SK-N-SH (cell line): ENCODE results near the gene C6orf89. TPM values are rescaled to one million over a fixed set of nuclear protein-coding genes. Genes with fewer than 3 reads are reported as not detected.

ENCODE experiments used
- CTCF ChIA-PET: fragments of 300-600, 350-600 bp; formaldehyde crosslinking; extraction: SDS; loops from one replicate; lab custom pipeline; 2021; lab: Yijun Ruan, JAX
- POLR2A ChIA-PET: fragments of 350-600 bp; sonication (Branson Sonifier 250); formaldehyde crosslinking; extraction: SDS; loops from one replicate; lab custom pipeline; 2020; ENCODE audit warnings: antibody characterized with exemption, inconsistent platforms; lab: Yijun Ruan, JAX
- DNase-seq: peaks from one replicate; pipeline ENCODE4 v3.0.0; 2012
- H2AFZ ChIP-seq: fragments of 200-600 bp; sonication (generic); 2 replicates; pipeline ENCODE4 v1.8.1; 2016; ENCODE audit warnings: antibody characterized with exemption, mild to moderate bottlenecking, low read depth
- H3F3A ChIP-seq: fragments of 200-600 bp; sonication (generic); replicated peaks from 2 replicates; pipeline ENCODE3; 2016; ENCODE audit warnings: antibody characterized with exemption, mild to moderate bottlenecking; ENCODE audit not compliant: insufficient read depth
- H3K27ac ChIP-seq, 2 experiments: fragments of 200-500 bp in 1 of 2; fragments of 200-600 bp in 1 of 2; sonication (Bioruptor generic) in 1 of 2; sonication (generic), shearing (Covaris generic) in 1 of 2; 2 replicates each; pipeline versions ENCODE4 v1.5.1 to v1.6.1; 2014 to 2016; ENCODE audit warnings: low read depth in 2 of 2, inconsistent platforms in 1 of 2, low read length in 1 of 2, mild to moderate bottlenecking in 1 of 2, mixed read lengths in 1 of 2
- H3K27me3 ChIP-seq: fragments of 200-600 bp; sonication (generic), shearing (Covaris generic); 2 replicates; pipeline ENCODE4 v1.6.1; 2016; ENCODE audit warnings: mixed run types; ENCODE audit not compliant: insufficient read depth
- H3K36me3 ChIP-seq, 2 experiments: fragments of 200-500 bp in 1 of 2; fragments of 200-600 bp in 1 of 2; sonication (Bioruptor generic) in 1 of 2; sonication (generic) in 1 of 2; replicated peaks in 1 of 2; 2 replicates each; pipeline versions ENCODE3 to v1.5.1; 2014 to 2016; ENCODE audit warnings: low read length in 1 of 2, mild to moderate bottlenecking in 1 of 2; ENCODE audit not compliant: insufficient read depth in 2 of 2, control insufficient read depth in 1 of 2
- H3K4me1 ChIP-seq, 2 experiments: fragments of 200-500 bp in 1 of 2; fragments of 200-600 bp in 1 of 2; sonication (Bioruptor generic) in 1 of 2; sonication (generic), shearing (Covaris generic) in 1 of 2; 2 replicates each; pipeline versions ENCODE4 v1.5.1 to v1.6.1; 2014 to 2016; ENCODE audit warnings: low read depth in 1 of 2, low read length in 1 of 2, mixed run types in 1 of 2; ENCODE audit not compliant: insufficient read depth in 2 of 2, control insufficient read depth in 1 of 2
- H3K4me2 ChIP-seq: fragments of 200-600 bp; sonication (generic), shearing (Covaris generic); 2 replicates; pipeline ENCODE4 v1.6.1; 2017; ENCODE audit warnings: mixed run types
- H3K4me3 ChIP-seq, 2 experiments: fragments of 200-500 bp in 1 of 2; fragments of 200-600 bp in 1 of 2; sonication (Bioruptor generic) in 1 of 2; sonication (generic), shearing (Covaris generic) in 1 of 2; 2 replicates each; pipeline versions ENCODE4 v1.5.1 to v1.8.1; 2014 to 2016; ENCODE audit warnings: low read depth in 2 of 2, inconsistent platforms in 1 of 2, low read length in 1 of 2, mild to moderate bottlenecking in 1 of 2, mixed read lengths in 1 of 2, moderate library complexity in 1 of 2
- H3K79me2 ChIP-seq: fragments of 200-600 bp; sonication (generic); 2 replicates; pipeline ENCODE4 v1.8.1; 2017; ENCODE audit warnings: mild to moderate bottlenecking; ENCODE audit not compliant: insufficient read depth
- H3K9ac ChIP-seq: fragments of 200-600 bp; sonication (generic); 2 replicates; pipeline ENCODE4 v1.6.1; 2017; ENCODE audit warnings: mixed run types
- H3K9me2 ChIP-seq: fragments of 200-600 bp; sonication (generic); 2 replicates; pipeline ENCODE4 v1.6.1; 2017; ENCODE audit warnings: mixed run types
- H3K9me3 ChIP-seq: fragments of 200-600 bp; sonication (generic); 2 replicates; pipeline ENCODE4 v1.6.1; 2017; ENCODE audit warnings: mixed run types, mild to moderate bottlenecking, moderate library complexity
- H4K20me1 ChIP-seq: fragments of 200-600 bp; sonication (generic); 2 replicates; pipeline ENCODE4 v1.6.1; 2017; ENCODE audit warnings: mild to moderate bottlenecking, mixed run types; ENCODE audit not compliant: insufficient read depth
- CTCF ChIP-seq: fragments of 200-600 bp; sonication (generic); IDR thresholded peaks from 2 replicates; pipeline ENCODE4 v1.6.1; 2017; ENCODE audit warnings: antibody characterized with exemption, mild to moderate bottlenecking, moderate library complexity
- ELF1 ChIP-seq: IDR thresholded peaks from 2 replicates; pipeline ENCODE4 v1.4.0; 2012
- EP300 ChIP-seq, 2 experiments: IDR thresholded peaks; 2 replicates each; pipeline versions ENCODE4 v1.4.0 to v1.6.1; 2012; ENCODE audit warnings: borderline replicate concordance in 1 of 2, low read depth in 1 of 2, low read length in 1 of 2
- EZH2phosphoT487 ChIP-seq: fragments of 200-600 bp; sonication (generic); IDR thresholded peaks from 2 replicates; pipeline ENCODE4 v1.6.1; 2017; ENCODE audit warnings: low read depth, mixed run types, mild to moderate bottlenecking, antibody characterized with exemption, moderate library complexity, borderline replicate concordance
- FOSL2 ChIP-seq: IDR thresholded peaks from 2 replicates; pipeline ENCODE4 v1.4.0; 2012; ENCODE audit warnings: low read depth, mild to moderate bottlenecking, moderate library complexity, borderline replicate concordance
- FOXJ3 ChIP-seq: sonication (generic); formaldehyde crosslinking; IDR thresholded peaks from 2 replicates; pipeline ENCODE4 v1.5.1; 2020; ENCODE audit warnings: mild to moderate bottlenecking, missing genetic modification reagents
- GATA2 ChIP-seq: sonication (generic); formaldehyde crosslinking; IDR thresholded peaks from 2 replicates; pipeline ENCODE4 v1.5.0; 2020; ENCODE audit warnings: mild to moderate bottlenecking, missing genetic modification reagents
- JUND ChIP-seq: IDR thresholded peaks from 2 replicates; pipeline ENCODE4 v1.4.0; 2012
- MAX ChIP-seq: IDR thresholded peaks from 2 replicates; pipeline ENCODE4 v1.4.0; 2012; ENCODE audit warnings: low read depth
- MXI1 ChIP-seq: IDR thresholded peaks from 2 replicates; pipeline ENCODE4 v1.6.1; 2012; ENCODE audit warnings: mild to moderate bottlenecking, low read depth, low read length, improper control_type of control experiment
- NFIC ChIP-seq: IDR thresholded peaks from 2 replicates; pipeline ENCODE4 v1.4.0; 2012; ENCODE audit warnings: borderline replicate concordance
- PBX3 ChIP-seq: IDR thresholded peaks from 2 replicates; pipeline ENCODE4; 2012
- POLR2AphosphoS5 ChIP-seq: IDR thresholded peaks from 2 replicates; pipeline ENCODE4 v1.6.1; 2012; ENCODE audit warnings: low read depth, low read length
- REST ChIP-seq: IDR thresholded peaks from 2 replicates; pipeline ENCODE4 v1.6.1; 2012; ENCODE audit warnings: mild to moderate bottlenecking, low read depth, low read length, moderate library complexity
- TAF1 ChIP-seq: IDR thresholded peaks from 2 replicates; pipeline ENCODE4 v1.6.1; 2012; ENCODE audit warnings: low read depth, mild to moderate bottlenecking, low read length, moderate library complexity, borderline replicate concordance
- TCF12 ChIP-seq: IDR thresholded peaks from 2 replicates; pipeline ENCODE4 v1.4.0; 2012
- TEAD4 ChIP-seq: IDR thresholded peaks from 2 replicates; pipeline ENCODE4 v1.4.0; 2012; ENCODE audit warnings: mild to moderate bottlenecking, borderline replicate concordance; ENCODE audit not compliant: insufficient read depth
- USF1 ChIP-seq: IDR thresholded peaks from 2 replicates; pipeline ENCODE4 v1.4.0; 2012; ENCODE audit warnings: low read depth, borderline replicate concordance
- YY1 ChIP-seq: IDR thresholded peaks from 2 replicates; pipeline ENCODE4 v1.4.0; 2012; ENCODE audit warnings: low read depth, mild to moderate bottlenecking
- ZBTB33 ChIP-seq: IDR thresholded peaks from 2 replicates; pipeline ENCODE4 v1.4.0; 2012; ENCODE audit warnings: low read depth, borderline replicate concordance
- WGBS: methylation state at CpG from one replicate; pipeline ENCODE4 v1.1.6; 2017; ENCODE audit warnings: low lambda C conversion rate; 5-methylcytosine and 5-hydroxymethylcytosine counted together
- polyA plus RNA-seq, 3 experiments: library from polyadenylated mRNA; depleted of rRNA; stranded (reverse); fragments of >200 nt; gene quantifications; 2 replicates each; pipeline ENCODE4 v1.2.3, GENCODE V29; 2012

The C6orf89 gene
- polyA plus RNA-seq, 1 of the 3 experiments (the other 2 are of a cell fraction), result 20.4 TPM

- WGBS, result 24% methylated on average over 8 of the region's 8 CpGs
Observed at GRCh38 chr6:36912586-36912985, 26.8 kb downstream of the C6orf89 start.

More at GRCh38 chr6:36912586-36912985, 26.8 kb downstream of the C6orf89 start:
- POLR2A ChIA-PET, result no interaction called here
- Histone ChIP-seq H3F3A (peaks cover 20% of the 10 kb centered on the region), H3K9ac (no peak overlapping the region; the same call in 1 of the 2 replicates), H2AFZ (no peak overlapping the region), H3K4me2 (peak overlapping the region; percentile 48; the same call in 1 of the 2 replicates), H3K36me3 (peaks cover 24 to 33% of the 10 kb centered on the region in 2 experiments), H3K4me1 (peaks cover 0 to 25% of the 10 kb centered on the region in 2 experiments; a peak in 2 of 4 replicates), H4K20me1 (peaks cover 18% of the 10 kb centered on the region), H3K9me3 (no peaks in the 10 kb centered on the region), H3K27ac (peak overlapping the region; percentile 12 to 61; a peak in 3 of 4 replicates), H3K9me2 (no peaks in the 10 kb centered on the region), H3K79me2 (no peaks in the 10 kb centered on the region), H3K4me3 (no peak overlapping the region), H3K27me3 (no peaks in the 10 kb centered on the region)
- DNase-seq, result no peak
- TF ChIP-seq USF1, result no peak
- TF ChIP-seq TEAD4, result peak; percentile 67
- TF ChIP-seq EP300 (IDR thresholded peaks at IDR 0.05; ENCODE audit: borderline replicate concordance in 1 of 2, low read depth in 1 of 2, low read length in 1 of 2), result peak in 1 of 2 experiments; percentile 72; a peak in 1 of 4 replicates
- peak; percentile 16; the same call in 1 of the 2 replicates for TF ChIP-seq CTCF
- TF ChIP-seq ELF1, result peak; percentile 37; the same call in 1 of the 2 replicates
- no peak for TF ChIP-seq YY1
- no peak for TF ChIP-seq FOXJ3 (CRISPR knock-in tag)
- peak; percentile 49; the same call in 1 of the 2 replicates for TF ChIP-seq POLR2AphosphoS5
- TF ChIP-seq MAX, result peak; percentile 48; the same call in 1 of the 2 replicates
- TF ChIP-seq EZH2phosphoT487, result no peak
- peak; percentile 12; the same call in 1 of the 2 replicates for TF ChIP-seq ZBTB33
- TF ChIP-seq FOSL2, result peak; percentile 71; the same call in 1 of the 2 replicates
- peak; percentile 73 for TF ChIP-seq JUND
- TF ChIP-seq MXI1, result no peak
- peak; percentile 85 for TF ChIP-seq NFIC
- TF ChIP-seq PBX3, result peak; percentile 60; the same call in 1 of the 2 replicates
- peak; percentile 36; the same call in 1 of the 2 replicates for TF ChIP-seq REST
- TF ChIP-seq TAF1, result no peak
- TF ChIP-seq TCF12, result peak; percentile 82
- no peak for TF ChIP-seq GATA2 (CRISPR knock-in tag)
- CTCF ChIA-PET, result no interaction called here
